LNCAP (cell line): ENCODE measurements around the gene LCN1.

Source experiments
- TF ChIP-seq, protein P1 (sequence below): fragments of 450-650 bp; IDR thresholded peaks from 2 replicates; pipeline ENCODE4 v1.5.1; 2017; ENCODE audit warnings: mild to moderate bottlenecking

The LCN1 gene

DNA sequence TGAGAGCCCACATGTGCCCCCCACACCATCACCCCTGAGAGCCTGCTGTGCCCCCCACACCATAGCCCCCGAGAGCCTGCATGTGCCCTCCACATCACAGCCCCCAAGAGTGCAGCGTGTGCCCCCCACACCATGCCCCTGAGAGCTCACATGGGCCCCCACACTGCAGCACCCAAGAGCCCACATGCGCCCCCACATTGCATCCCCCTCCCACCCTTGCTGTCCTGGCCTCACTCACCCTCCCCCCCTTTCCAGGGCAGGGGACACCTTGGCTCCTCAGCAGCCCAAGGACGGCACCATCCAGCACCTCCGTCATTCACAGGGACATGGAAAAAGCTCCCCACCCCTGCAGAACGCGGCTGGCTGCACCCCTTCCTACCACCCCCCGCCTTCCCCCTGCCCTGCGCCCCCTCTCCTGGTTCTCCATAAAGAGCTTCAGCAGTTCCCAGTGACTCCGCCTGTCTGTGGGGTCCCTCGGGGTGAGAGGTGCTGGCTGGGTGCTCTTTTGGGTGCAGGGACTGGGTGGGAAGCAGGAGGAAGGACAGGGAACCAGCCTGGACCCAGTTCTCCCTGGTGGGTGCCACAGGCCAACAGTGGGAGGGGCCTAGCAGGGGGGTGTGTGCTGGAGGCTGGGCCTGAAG is 5.0 kb downstream of the LCN1 start:
- TF ChIP-seq, protein P1, sequence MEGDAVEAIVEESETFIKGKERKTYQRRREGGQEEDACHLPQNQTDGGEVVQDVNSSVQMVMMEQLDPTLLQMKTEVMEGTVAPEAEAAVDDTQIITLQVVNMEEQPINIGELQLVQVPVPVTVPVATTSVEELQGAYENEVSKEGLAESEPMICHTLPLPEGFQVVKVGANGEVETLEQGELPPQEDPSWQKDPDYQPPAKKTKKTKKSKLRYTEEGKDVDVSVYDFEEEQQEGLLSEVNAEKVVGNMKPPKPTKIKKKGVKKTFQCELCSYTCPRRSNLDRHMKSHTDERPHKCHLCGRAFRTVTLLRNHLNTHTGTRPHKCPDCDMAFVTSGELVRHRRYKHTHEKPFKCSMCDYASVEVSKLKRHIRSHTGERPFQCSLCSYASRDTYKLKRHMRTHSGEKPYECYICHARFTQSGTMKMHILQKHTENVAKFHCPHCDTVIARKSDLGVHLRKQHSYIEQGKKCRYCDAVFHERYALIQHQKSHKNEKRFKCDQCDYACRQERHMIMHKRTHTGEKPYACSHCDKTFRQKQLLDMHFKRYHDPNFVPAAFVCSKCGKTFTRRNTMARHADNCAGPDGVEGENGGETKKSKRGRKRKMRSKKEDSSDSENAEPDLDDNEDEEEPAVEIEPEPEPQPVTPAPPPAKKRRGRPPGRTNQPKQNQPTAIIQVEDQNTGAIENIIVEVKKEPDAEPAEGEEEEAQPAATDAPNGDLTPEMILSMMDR = no peak

DNA sequence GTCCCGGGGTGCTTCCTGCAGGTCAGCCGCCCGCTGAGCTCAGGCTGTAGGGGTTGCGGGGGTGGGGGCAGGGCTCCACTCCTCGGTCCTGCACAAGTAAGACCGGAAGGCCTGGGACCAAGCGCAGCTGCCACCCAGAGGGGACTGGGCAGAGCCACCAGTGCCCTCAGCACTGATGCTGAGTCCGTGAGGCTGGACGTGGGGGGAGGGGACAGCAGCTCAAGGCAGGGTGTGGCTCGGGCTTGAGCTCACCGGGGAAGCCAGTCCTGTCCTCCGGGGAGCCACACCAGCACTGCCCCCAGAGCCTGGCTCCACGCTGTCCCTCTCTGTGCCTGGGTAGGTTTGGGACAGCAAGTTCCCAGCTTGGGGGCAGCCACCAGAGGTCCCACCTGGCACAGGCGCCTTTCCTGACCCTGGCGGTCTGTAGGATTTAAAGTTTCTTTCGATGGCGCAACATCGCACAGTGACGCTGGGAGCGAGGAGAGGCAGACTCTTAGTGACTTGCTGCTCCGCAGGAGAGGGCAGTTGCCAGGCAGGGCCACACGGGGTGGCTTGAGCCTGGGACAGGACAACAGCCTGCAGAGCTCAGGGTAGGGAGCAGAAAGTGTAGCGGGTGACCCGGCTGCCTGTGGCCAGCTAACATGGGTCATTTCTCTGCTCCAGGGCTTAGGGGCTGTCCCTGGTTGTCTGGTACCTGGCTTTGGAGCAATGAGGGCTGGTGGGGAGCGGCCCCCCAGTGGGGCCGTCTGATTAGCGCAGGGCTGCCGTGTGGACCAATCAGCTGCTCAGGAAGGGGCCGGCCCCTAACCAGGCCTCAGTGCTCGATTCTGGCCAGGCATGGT is 5.7 kb downstream of the LCN1 start:
- TF ChIP-seq, protein P1 = no peak

DNA sequence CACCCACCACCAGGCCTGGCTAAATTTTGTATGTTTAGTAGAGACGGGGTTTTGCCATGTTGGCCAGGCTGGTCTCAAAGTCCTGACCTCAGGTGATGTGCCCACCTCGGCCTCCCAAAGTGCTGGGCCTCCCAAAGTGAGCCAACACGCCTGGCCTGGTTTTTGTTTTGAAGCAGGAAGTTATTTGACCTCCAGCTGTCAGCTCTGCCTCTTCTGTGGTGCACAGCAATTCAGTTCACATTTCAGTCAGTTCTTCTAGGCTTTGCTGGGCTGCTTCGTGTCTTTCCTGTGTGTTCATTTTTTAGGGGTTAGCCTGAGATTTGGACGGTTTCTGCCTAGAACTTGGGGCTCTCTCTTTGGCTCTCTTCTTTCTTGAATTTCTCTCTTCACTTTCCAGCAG is 8.9 kb downstream of the LCN1 start:
- TF ChIP-seq, protein P1 = no peak

DNA sequence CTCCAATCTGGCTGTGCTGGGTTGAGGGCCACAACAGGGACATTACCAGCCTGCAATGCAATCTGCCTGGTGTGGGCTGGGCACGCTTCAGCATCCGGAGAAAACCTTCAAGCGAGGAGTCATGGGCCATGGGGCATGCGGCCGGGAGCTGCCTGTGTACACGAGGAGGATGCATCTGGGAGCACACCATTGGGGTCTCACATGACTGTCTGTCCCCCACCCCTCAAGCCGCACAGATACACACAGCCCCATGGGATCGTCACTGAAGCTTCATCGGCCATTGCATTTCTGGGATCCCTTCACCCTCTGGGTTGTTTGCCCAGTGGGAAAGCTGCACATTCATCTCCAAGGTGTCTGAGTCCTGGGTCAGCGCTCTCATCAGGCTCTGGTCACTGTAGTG is 9.9 kb downstream of the LCN1 start:
- TF ChIP-seq, protein P1 = no peak

DNA sequence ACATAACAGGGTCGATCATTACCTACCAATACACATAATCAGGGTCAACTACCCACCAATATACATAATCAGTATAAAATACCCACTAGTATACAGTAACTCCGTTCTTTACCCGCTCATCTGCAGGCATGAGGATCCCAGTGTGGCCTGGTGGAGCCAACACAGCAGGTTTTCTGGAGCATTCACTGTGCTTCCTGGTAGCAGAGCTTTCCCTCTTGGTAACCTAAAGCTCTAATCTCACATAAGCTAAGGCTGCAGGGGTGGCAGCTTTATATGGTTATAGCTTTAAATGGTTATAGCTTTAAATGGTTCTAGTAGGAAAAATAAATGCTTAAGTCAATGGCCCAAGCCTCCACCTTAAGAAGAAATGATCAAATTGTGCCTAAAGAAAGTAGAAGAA is 11.9 kb downstream of the LCN1 start:
- TF ChIP-seq, protein P1 = no peak

DNA sequence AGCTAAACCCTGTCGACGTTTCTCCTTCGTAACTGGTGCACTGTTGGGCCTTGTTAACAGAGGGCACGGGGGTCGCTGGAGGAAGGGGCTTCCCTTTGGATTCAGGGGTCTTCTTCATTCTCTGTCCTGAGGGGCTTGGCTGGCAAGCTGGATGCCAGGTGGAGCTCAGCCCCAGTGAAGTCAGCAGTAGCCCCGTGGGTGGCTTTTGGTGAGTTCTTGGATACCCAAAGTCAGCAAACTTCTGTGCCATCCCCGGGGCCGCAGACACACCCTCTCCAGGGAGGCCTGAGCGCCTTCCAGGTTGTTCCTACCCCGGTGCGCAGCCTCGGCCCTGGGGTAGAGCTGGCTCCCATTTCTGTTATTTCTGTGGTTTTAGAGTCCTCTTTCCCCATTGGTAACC is 12.4 kb downstream of the LCN1 start:
- TF ChIP-seq, protein P1 = no peak

DNA sequence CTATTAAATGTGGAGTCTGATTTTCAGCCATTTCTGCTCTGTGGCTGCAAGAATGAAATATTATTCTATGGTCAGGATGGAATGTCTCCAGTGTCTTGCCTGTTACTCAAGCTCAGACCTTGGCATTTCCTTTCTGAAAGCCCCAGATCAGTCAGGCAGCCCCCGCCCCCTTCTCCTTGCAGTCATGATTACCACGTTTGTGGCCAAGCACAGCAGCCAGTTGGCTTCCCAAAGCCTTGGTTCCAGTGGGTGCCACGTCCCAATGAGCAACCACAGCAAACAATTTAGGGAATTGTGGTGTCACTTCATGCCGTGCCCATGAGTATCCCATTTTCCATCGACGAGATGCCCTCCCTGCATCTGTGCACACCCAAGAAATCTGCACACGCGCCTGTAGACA is 15.0 kb downstream of the LCN1 start:
- TF ChIP-seq, protein P1 = no peak
